Activated CD8-positive, alpha-beta memory T cell treated with anti-CD3 and anti-CD28 coated beads, Interleukin-2, amount 50 U/mL, for 24 hours (primary cell): Measurements from ENCODE around the gene ZDHHC20.

ENCODE experiments used
- DNase-seq: peaks from one replicate; pipeline ENCODE4 v3.0.0-alpha.2; 2020; ENCODE audit errors: extremely low read depth

Gene ZDHHC20

GRCh38 chr13:21361706-21362105 is 97.4 kb downstream of the ZDHHC20 start:
- no peak for DNase-seq

- no peak for DNase-seq
Observed at GRCh38 chr13:21361123-21361522, 98.0 kb downstream of the ZDHHC20 start.

GRCh38 chr13:21360463-21360862 is 98.6 kb downstream of the ZDHHC20 start:
- no peak for DNase-seq

- DNase-seq = no peak
Observed at GRCh38 chr13:21359855-21360254, 99.2 kb downstream of the ZDHHC20 start.

GRCh38 chr13:21355304-21355703 is 103.8 kb downstream of the ZDHHC20 start:
- no peak for DNase-seq

- no peak for DNase-seq
Observed at GRCh38 chr13:21354721-21355120, 104.4 kb downstream of the ZDHHC20 start.

GRCh38 chr13:21348488-21349120 is 110.5 kb downstream of the ZDHHC20 start:
- DNase-seq = no peak

GRCh38 chr13:21347753-21348318 is 111.3 kb downstream of the ZDHHC20 start:
- DNase-seq = no peak

GRCh38 chr13:21344662-21345176 is 114.4 kb downstream of the ZDHHC20 start:
- DNase-seq = no peak

- DNase-seq = no peak
Observed at GRCh38 chr13:21343659-21344058, 115.4 kb downstream of the ZDHHC20 start.

GRCh38 chr13:21342699-21343442 is 116.2 kb downstream of the ZDHHC20 start:
- DNase-seq = no peak

GRCh38 chr13:21341637-21342422 is 117.3 kb downstream of the ZDHHC20 start:
- DNase-seq = no peak

- DNase-seq = no peak
Observed at GRCh38 chr13:21338639-21339278, 120.3 kb downstream of the ZDHHC20 start.

- DNase-seq = no peak
Observed at GRCh38 chr13:21338156-21338555, 120.9 kb downstream of the ZDHHC20 start.

GRCh38 chr13:21336609-21337349 is 122.3 kb downstream of the ZDHHC20 start:
- DNase-seq = no peak

GRCh38 chr13:21333186-21333585 is 125.9 kb downstream of the ZDHHC20 start:
- DNase-seq = no peak

GRCh38 chr13:21330126-21330861 is 128.8 kb downstream of the ZDHHC20 start:
- no peak for DNase-seq

- no peak for DNase-seq
Observed at GRCh38 chr13:21328836-21329477, 130.1 kb downstream of the ZDHHC20 start.

GRCh38 chr13:21328201-21328600 is 130.9 kb downstream of the ZDHHC20 start:
- DNase-seq = no peak
